HG03520 (cell line): ENCODE measurements around the gene OR2T35.
"Not testable (repeated sequence)": the region's sequence is repeated elsewhere in the genome, so short reads cannot be mapped to it uniquely, and the experiment has no call there.

ENCODE experiments used
- ATAC-seq: cut with Tn5 transposase; IDR thresholded peaks from one replicate; pipeline ENCODE4 v1.9.1; 2021; ENCODE audit warnings: mild to moderate bottlenecking, moderate library complexity; ENCODE audit not compliant: unreplicated experiment

The OR2T35 gene

DNA sequence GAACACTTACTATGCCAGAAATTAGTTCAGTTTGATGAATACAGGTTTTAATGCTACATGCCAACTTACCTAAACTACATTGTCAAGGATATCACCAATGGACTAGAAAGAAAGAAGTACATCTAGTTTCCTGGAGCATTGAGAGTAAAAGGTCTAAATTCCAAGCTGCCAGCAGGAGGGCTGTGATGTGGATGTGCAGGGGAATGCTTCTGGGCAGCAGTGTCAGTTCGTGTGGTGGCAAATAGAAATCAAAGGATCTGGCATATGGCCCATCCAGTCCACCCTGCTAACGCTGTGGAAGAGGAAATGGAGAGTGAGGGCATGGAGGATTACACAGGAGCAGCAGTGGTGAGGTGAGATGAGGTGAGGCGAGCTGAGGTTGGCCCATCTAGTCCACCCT lies at the start of gene OR2T35:
Gene OR2T35, minus strand, starts transcription at position 101 of the 400 bp plus-strand sequence. CDS start 6,020 bp downstream, outside the sequence.
- ATAC-seq: not testable (repeated sequence)

- ATAC-seq: no peak
Observed at GRCh38 chr1:248691567-248692155, 46.6 kb upstream of the OR2T35 start.

DNA sequence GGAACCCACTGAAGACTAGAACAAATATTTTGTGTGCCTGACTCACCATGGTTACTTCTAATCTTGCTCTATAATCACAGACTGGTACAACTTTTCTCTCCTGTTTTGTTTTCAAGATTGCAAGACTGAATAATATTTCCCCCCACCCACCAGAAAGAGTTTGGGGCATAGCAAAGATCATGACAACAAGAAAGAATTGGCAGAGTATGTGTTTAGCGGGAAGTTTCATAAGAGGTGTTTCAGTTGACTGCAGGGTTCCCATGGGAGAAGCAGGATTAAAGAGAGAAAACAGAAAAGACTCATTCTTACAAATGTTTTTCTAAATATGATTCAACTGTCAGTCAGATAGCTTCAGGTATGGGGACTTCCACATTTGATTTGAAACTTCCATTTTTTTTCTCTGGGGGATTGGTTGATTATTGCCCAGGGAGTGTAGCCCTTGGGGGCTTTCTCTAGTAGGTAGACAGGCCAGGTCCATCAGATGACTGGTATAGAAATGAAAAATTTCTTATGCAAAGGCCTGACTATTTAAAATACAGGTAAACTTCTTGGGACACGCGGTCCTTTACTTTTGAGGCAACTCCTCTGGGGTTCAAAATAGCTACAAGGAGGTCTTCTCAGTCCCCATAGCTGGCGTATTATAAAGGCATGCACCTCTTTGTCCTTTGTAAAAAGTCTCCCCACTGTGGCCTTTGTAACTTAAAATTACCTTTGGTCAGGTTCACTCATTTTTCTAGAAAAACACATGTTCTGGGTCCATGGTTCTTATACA lies 43.6 kb upstream of the OR2T35 start:
- peak; percentile 57 for ATAC-seq

- ATAC-seq: peak; percentile 83
Observed at GRCh38 chr1:248686815-248687214, 41.7 kb upstream of the OR2T35 start.

DNA sequence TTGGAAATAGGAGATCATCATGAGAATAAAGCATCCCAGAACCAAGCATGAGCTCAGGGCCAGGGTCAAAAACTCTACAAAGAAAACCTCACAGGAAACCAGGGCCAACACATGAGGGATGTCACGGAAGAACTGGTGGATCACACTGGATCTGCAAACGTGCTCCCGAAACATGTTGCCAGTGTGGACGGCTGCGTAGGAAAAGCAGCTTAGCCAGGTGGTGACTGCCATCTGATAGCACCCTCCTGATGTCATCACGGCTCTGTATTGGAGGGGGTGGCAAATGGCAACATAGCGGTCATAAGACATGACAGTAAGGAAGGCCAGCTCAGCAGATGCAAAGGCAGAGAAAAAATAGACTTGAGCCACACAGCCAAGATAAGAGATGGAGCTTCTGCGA lies 36.6 kb upstream of the OR2T35 start:
- ATAC-seq: no peak

- ATAC-seq: no peak
Observed at GRCh38 chr1:248670003-248670402, 24.9 kb upstream of the OR2T35 start.

DNA sequence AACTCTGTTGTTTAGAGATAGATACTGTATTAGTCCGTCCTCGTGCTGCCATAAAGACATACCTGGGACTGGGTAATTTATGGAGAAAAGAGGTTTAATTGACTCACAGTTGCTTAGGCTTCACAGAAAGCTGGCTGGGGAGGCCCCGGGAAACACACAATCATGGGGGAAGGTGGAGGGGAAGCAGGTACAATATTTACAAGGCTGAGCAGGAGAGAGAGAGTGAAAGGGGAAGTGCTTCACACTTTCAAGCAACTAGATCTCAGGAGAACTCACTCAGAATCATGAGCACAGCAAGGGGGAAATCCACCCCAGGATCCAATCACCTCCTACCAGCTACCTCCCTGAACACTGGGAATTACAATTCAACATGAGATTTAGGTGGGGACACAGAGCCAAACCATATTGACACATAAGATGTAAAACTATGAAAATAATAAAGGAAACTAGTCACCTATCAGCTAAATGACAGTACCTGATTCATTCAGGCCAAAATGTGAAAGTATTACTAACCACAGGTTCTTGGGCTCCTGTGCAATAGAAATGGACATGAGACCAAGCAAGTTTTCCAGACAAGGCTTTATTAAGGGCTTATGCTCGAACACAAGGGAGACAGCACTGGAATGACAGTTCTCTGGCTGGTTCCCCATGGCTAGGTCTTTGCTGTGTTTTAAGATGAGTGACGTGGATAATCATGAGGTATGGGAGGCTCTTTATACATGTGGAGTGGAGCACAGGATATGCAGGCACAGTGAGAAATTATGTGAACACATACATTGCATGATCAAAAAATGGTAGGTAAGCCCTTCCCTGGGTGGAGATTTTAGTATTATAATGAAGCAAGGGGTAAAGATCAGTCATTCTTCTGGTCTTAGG lies 18.6 kb upstream of the OR2T35 start:
- ATAC-seq: peak; percentile 93

GRCh38 chr1:248656797-248657196 lies 11.7 kb upstream of the OR2T35 start:
- not testable (repeated sequence) for ATAC-seq

- peak; percentile 59 for ATAC-seq
Observed at GRCh38 chr1:248655354-248655753, 10.3 kb upstream of the OR2T35 start, which contains the start of gene OR2T27. Gene OR2T27, minus strand, starts transcription at chr1:248655528. Its CDS starts 4,644 bp downstream, at chr1:248650884.

DNA sequence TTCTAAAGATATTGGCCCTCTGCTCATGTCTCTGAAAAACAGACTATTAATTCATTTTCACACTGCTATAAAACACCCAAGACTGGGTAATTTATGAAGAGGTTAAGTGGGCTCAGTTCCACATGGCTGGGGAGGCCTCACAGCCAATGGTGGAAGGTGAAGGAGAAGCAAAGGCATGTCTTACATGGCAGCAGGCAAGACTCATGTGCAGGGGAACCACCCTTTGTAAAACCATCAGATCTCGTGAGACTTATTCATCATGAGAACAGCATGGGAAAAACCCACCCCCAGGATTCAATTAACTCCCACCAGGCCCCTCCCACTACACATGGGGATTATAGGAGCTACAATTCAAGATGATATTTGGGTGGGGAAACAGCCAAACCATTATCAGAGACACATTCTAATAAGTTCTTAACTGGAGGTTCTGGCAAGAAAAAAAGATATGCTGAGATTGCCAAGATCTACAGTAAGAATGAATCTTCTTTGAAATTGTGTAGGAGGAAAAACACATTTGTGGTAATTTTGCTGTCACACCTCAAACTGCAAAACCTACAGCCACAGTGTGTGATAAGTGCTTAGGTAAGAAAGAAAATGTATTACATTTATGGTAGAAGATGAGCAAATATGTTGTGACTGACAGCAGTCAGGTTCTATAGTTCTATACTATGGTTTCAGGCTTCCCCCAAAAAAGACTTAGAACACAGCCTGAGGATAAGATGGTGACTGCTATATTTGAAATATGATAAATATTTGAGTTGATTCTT lies 3.9 kb upstream of the OR2T35 start:
- ATAC-seq: not testable (repeated sequence)

DNA sequence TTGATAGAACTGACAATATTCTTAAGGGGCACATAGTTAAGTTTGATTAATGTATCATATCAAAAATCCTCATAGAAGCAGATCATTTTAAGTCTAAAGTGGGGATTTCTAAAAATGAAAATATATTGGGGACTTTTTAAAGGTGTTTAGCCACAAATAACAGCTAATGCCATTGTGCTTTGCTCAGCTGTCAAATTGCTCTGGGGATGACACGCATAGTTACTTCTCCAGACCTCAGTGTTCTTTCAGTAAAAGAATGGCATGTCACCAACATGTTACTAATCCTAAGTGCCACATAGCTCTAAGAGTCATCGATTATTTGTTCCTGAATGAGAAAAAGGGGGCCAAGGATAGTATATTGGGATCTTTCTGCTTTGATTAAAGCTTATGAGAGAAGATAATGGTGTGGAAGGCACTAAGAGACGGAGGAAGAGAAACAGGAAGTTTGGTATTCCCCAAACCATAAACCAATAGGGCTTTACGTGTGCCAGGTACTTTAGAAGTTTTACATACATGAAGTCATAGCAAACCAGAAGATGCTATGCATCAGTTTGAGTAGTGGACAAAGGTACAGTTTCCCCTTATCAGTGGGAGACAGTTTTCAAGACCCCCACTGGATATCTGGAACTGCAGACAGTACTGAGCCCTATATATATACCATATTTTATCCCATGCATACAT lies 2.0 kb downstream of the OR2T35 start:
- ATAC-seq: peak; percentile 55

- not testable (repeated sequence) for ATAC-seq
Observed at GRCh38 chr1:248641583-248641982, 3.5 kb downstream of the OR2T35 start.

DNA sequence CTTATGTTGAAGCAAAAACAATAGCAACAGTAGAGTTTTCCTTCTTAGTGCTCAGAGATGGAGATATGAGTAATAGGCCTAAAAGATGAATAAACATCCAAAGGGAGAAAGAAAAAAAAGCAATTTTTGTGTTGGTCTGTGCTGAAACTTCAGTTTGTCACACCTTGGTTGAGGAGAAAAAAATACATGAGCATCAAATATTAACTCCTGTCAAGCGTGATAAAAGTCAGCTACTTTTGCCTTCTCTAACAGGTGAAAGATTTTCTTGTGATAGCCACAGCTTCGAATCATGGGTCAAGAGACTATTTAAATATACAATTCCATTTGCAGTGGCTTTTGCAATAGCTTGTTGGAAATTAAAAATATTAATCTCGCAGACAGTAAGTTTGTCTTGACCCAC lies 4.2 kb downstream of the OR2T35 start:
- peak; percentile 25 for ATAC-seq

DNA sequence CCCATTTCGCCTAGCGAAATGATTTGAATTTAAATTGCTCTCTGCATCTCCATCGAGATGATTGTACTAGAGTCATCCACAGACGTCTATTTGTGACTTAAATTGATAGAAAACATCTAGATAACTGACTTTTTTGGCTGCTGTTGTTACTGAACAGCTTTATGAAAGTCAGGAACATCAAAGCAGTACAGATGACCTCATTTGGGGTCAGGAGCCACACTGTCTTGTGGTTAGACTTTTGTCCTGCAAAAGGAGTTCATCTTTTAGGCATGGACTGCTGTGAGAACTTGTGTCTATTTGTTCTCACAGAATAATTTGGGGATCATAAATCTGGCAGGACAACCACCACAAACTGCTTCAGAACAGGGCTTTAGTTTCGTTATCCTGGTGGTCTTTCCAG lies 5.4 kb downstream of the OR2T35 start:
- ATAC-seq: not testable (repeated sequence)

- ATAC-seq: not testable (repeated sequence)
Observed at GRCh38 chr1:248636612-248637011, 8.5 kb downstream of the OR2T35 start.

GRCh38 chr1:248634991-248635390 lies 10.1 kb downstream of the OR2T35 start, which contains the start of gene OR2T11:
Gene OR2T11, minus strand, starts transcription at chr1:248635091. Its CDS starts 7,963 bp downstream, at chr1:248627128.
- not testable (repeated sequence) for ATAC-seq

DNA sequence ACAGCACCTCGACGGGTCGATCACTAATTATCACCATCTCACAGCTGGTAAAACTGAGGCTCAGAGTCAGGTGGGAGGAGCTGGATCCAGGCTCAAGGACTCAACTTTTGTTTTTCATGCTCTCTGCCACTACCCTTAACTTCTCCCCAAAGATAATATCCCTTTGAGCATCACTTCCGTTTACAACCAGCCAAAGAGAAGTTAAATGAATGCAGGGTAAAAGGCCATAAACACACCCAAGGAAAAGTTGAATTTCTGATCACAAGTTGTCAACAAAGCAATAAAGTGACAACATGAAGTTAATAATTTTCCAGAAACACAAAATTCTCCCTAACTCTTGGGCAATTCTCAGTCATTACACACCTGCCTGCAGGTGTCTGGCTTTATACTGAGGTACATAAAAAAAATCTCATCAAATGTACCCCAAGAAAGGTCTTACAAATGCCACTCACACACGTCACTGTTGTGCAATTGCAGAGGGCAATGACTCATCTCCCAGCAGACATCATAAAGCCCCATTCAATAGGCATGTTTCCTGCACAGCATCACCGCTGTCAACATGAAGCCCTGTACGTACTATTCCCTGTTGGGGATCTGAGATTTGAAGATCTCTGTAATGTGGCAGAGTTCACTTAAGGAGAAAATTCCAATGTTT lies 13.6 kb downstream of the OR2T35 start:
- ATAC-seq: no peak

- ATAC-seq: no peak
Observed at GRCh38 chr1:248630551-248630950, 14.5 kb downstream of the OR2T35 start.
